22Rv1 (cell line): ENCODE measurements around the gene RAB7A.
"Not testable (repeated sequence)": the region's sequence is repeated elsewhere in the genome, so short reads cannot be mapped to it uniquely, and the experiment has no call there.

ENCODE experiments used
- H3K27ac ChIP-seq: fragments of 450-650 bp; 2 replicates; pipeline ENCODE4 v1.5.1; 2017
- CTCF ChIP-seq: fragments of 450-650 bp; IDR thresholded peaks from 2 replicates; pipeline ENCODE4 v1.5.1; 2017; ENCODE audit warnings: mild to moderate bottlenecking
- ZFX ChIP-seq: fragments of 450-650 bp; IDR thresholded peaks from 2 replicates; pipeline ENCODE4 v1.6.1; 2017; ENCODE audit warnings: antibody characterized with exemption, borderline replicate concordance

The RAB7A gene

GRCh38 chr3:128825117-128825725 is 99.2 kb downstream of the RAB7A start:
- H3K27ac ChIP-seq = no peak overlapping the region
- no peak for TF ChIP-seq CTCF
- TF ChIP-seq ZFX = no peak

- H3K27ac ChIP-seq = not testable (repeated sequence)
Measured at GRCh38 chr3:128829087-128829486, 103.1 kb downstream of the RAB7A start.

GRCh38 chr3:128829925-128830625 is 104.1 kb downstream of the RAB7A start:
- not testable (repeated sequence) for H3K27ac ChIP-seq

- not testable (repeated sequence) for H3K27ac ChIP-seq
Measured at GRCh38 chr3:128830762-128831161, 104.8 kb downstream of the RAB7A start.

- H3K27ac ChIP-seq = not testable (repeated sequence)
Measured at GRCh38 chr3:128832979-128833378, 107.0 kb downstream of the RAB7A start.

GRCh38 chr3:128835096-128835495 is 109.1 kb downstream of the RAB7A start:
- TF ChIP-seq CTCF = no peak
- TF ChIP-seq ZFX = no peak
- no peak overlapping the region for H3K27ac ChIP-seq

GRCh38 chr3:128841926-128842920 is 116.2 kb downstream of the RAB7A start:
- TF ChIP-seq ZFX = no peak
- TF ChIP-seq CTCF = no peak

GRCh38 chr3:128844502-128844901 is 118.5 kb downstream of the RAB7A start:
- TF ChIP-seq ZFX (no peak), CTCF (no peak)
- no peak overlapping the region for H3K27ac ChIP-seq

More at GRCh38 chr3:128841926-128842920, 116.2 kb downstream of the RAB7A start:
- no peak overlapping the region for H3K27ac ChIP-seq

- H3K27ac ChIP-seq = no peak overlapping the region
- no peak for TF ChIP-seq ZFX
- no peak for TF ChIP-seq CTCF
Measured at GRCh38 chr3:128845119-128845777, 119.3 kb downstream of the RAB7A start.
